Embryonic facial prominence (tissue), 1 donor: ENCODE results near the gene ADM2.

Experiments used
- DNase-seq: peaks from one replicate; pipeline ENCODE4 v3.0.0-alpha.2; 2016; ENCODE audit errors: extremely low spot score

The ADM2 gene

DNA sequence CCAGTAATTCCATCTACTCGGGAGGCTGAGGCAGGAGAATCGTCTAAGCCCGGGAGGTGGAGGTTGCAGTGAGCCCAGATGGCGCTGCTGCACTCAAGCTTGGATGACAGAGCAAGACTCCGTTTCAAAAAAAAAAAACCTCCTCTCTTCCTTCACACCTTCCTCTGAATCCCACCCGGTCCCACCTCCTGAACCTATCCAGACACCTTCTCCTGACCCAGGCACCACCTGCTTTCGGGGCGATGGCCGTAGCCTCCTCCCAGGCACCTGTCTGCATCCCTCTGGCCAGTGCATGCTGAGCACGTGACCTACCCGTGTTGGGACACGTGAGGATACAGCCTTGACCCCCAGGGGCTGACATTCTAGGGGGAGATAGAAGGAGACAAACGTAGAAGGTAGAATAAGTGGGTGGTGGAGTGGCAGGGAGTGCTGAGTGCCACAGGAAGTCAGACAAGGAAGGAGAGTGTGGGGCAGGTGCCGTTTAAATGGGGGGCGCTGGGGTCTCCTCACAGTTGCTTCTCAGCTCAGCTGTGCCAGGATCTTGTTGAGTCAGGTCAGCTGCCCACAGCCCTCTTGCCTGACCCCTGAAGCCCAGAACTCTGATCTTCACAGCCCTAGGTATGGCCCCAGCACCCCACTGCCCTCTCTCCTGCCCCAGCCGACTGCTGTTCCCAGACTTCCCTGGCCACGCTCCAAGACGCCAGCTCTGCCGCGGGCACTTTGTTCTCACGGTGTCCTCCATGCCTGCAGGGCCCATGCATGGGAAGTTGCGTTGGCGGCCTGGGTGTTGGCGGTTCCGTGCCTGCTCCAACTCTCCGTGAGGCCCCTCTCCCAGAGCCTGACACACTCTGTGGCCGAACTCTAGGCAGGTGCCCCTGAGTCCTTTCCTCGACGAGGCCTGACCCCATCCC, 4.1 kb downstream of the ADM2 start:
- DNase-seq, result no peak

- DNase-seq, result no peak
Measured at GRCh38 chr22:50486561-50487289, 5.4 kb downstream of the ADM2 start, which contains the start of gene MIOX. Gene MIOX, plus strand, starts transcription at chr22:50486859. Its CDS starts 39 bp downstream, at chr22:50486898.

DNA sequence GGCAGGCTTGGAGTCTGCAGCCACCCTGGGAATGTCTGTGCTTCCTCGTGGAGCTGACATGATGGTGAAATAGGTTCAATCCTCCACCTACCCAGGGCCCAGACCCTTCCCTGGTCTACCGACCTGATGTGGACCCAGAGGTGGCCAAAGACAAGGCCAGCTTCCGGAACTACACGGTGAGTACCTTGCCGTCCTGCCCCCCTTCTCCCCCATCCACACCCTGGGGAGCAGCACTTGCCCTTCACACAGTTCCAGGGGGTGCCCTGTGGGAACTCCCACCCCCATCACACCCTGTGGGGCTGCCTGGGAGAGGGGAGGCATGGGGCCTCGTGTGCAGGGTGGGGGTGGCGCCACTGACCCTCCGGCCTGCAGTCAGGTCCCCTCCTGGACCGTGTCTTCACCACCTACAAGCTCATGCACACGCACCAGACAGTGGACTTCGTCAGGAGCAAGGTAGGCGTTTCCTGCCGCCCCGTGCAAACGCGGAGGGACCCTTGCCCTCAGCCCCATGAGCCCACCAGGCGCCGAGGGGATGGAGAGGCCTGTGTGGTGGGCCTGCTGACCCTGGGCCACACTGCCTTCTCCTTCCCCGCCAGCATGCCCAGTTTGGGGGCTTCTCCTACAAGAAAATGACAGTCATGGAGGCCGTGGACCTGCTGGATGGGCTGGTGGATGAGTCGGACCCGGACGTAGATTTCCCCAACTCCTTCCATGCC, 6.1 kb downstream of the ADM2 start:
- DNase-seq, result no peak

DNA sequence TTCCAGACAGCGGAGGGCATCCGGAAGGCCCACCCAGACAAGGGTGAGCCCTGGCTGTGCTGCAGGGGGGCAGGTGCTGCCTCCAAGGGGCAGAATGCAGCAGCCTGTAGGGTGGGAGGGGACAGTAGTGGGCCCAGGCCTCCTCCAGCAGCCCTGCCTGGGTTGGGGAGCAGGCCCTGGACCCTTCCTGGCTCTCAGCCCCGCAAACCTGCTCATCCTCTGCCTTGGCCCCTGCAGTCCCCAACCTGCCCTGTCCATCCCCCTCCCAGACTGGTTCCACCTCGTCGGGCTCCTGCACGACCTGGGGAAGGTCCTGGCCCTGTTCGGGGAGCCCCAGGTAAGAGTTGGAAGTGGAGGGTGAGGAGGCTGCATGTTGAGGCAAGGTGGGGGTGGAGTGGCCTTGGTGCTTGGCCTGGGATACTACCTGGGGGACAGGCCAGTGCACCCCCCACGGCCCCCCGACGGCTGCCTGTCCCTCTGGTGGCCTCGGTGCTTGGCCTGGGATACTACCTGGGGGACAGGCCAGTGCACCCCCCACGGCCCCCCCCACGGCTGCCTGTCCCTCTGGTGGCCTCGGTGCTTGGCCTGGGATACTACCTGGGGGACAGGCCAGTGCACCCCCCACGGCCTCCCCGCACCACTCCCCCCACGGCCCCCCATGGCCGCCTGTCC, 6.8 kb downstream of the ADM2 start:
- DNase-seq, result no peak

GRCh38 chr22:50488886-50489285, 7.5 kb downstream of the ADM2 start:
- DNase-seq, result no peak

- no peak for DNase-seq
Measured at GRCh38 chr22:50489363-50490243, 8.3 kb downstream of the ADM2 start.

- no peak for DNase-seq
Measured at GRCh38 chr22:50490531-50491308, 9.4 kb downstream of the ADM2 start.

GRCh38 chr22:50497093-50497492, 15.8 kb downstream of the ADM2 start:
- DNase-seq, result no peak

DNA sequence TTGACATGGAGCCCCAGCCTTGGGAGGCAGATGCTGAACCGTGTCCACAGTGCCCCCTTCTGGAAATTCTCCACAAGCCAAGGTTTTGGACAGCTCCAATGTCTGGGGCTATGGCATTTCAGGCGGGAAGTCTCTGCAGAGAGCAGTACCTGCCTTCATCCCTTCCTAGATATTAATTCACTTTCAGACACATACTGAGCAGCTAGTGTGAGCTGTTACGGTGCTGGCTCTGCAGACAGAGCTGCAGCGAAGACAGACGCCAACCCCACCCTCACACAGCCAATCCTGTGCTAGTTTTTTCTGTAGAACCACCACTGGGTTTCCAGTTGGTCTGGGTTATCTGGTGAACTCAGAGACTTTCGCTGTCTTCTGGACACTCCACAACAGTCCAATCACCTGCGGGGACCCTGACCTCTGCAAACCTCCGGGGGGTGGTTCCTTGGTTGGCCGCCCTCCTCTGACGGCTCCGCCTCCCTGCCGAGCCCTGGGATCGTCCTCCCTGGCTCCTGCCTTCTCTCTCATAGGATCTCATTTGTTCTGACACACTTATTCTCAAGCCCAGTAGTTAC, 17.1 kb downstream of the ADM2 start:
- no peak for DNase-seq

GRCh38 chr22:50500452-50500851, 19.1 kb downstream of the ADM2 start:
- DNase-seq, result no peak

GRCh38 chr22:50502096-50502495, 20.8 kb downstream of the ADM2 start:
- DNase-seq, result no peak

DNA sequence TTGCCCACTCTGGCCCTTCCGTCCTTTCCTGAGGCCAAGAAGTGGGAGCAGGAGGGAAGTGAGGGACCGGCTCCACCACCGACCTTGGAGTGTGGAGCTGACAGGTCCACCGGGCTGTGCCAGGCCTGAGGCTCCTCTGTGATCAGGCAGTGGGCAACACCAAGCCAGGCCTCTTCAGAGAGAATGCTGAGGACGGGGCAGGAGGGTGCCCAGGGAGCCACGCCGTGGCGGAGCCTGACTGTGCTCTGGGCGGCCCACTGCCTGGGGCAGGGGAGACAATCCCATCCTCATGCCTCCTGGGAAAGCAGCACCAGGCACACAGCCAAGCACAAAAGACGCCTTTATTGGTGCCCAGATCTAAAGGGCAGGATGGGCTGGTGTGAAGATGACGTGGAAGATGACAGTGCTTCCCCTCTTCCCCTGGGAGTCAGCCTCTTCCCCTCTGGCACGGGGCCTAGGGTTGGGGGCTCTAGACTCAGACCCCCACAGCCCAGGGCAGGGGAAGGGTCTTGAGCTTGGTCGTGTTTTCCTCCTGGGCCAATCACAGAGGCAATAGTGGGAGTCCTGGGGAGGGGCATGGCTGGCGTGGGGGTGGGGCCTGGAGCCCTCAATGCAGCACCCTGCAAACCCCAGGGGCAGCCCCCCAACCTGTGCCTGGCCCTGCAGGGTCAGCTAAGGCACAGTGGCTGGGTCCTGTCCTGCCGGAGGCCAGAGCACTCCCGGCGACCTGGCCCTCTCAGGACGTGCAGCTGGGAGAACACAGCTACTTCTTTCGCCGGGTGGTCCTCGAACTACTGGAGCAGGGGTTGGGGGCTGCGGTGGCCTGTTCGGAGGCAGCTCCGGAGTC, 21.5 kb downstream of the ADM2 start:
- DNase-seq, result no peak

GRCh38 chr22:50503475-50504145, 22.3 kb downstream of the ADM2 start:
- no peak for DNase-seq

GRCh38 chr22:50504369-50505211, 23.2 kb downstream of the ADM2 start:
- DNase-seq, result no peak

DNA sequence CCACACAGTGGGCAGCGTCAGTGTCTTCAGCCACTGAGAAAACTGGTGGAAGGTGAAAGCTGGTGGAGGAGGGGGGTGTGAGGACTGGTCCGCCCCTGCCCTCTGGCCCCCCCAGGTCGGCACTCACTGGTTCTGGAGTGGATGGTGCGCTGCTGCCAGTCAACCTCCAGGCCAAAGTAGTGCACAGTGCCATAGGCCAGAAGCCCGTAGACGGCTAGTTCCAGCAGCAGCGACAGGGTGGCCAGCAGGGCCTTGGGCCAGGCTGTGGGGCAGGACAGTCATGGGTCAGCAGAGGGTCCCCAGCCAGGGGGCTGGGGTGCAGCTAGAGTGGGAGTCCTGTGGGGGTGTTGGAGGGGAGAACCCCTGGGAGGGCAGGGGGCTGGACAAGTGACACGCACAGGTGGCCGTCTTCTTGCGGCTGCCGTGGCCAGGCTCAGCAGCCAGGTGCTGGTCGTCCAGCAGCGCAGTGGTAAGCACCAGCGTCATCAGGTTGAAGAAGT, 24.0 kb downstream of the ADM2 start:
- DNase-seq, result no peak

DNA sequence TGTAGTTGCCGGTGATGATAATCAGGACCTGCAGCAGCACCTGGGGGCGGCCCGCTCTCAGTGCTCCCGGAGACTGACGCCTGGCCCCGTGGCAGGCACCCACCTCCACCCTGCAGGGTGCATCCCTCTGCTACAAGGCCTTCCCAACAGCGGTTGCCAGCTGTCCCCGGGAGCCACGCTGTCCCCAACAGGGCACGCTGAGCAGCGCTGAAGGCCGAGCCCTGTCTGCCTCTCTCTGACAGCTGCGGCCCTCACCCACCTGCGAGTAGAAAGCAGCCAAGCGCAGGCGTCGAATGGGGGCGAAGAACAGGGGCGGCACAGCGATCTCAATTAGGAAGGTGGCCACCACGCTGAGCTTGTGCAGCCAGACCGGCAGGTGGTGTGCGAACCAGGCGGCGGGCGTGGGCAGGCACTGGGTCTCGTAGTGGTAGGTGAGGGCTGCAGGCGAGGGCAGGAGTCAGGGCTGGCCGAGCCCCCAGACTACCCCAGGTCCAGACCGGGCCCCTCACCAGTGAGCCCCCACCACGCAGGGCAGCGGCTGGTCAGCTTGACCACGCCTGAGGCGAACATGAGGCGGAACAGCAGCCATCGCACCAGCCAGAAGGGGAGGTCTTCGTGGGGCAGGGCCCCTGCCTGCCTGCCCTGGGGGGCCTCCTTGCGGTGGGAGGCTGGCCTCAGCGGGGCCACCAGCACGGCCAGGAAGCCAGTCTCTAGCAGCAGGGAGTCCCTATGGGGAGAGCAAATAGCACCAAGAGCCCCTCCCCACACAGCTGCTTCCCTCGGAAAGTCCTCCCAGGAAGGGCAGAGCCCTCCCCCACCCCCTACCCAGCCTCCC, 24.6 kb downstream of the ADM2 start:
- DNase-seq, result no peak
